ENCODE measurements around the gene MACROD2. TPM values are rescaled to one million over a fixed set of nuclear protein-coding genes. Genes with fewer than 3 reads are reported as not detected.

MACROD2 gene
- total and polyA plus RNA-seq, 2 experiments from 2014 or later = 2.8 to 4.3 TPM

GRCh38 chr20:14937846-14938245, 942.5 kb downstream of the MACROD2 start (continued):
- no peak for TF ChIP-seq ZNF462 (CRISPR knock-in tag; IDR thresholded peaks at IDR 0.05)
- no peak for TF ChIP-seq STAT1 (IDR thresholded peaks at IDR 0.05; ENCODE audit: unreplicated experiment)
- TF ChIP-seq REST (IDR thresholded peaks at IDR 0.05; ENCODE audit: unreplicated experiment) = no peak
- no peak for TF ChIP-seq EZH2phosphoT487 (IDR thresholded peaks at IDR 0.05; ENCODE audit: unreplicated experiment)

GRCh38 chr20:14947536-14947935, 952.2 kb downstream of the MACROD2 start:
- Histone ChIP-seq H3K4me1 (ENCODE audit: insufficient read depth) (peaks cover 35% of the 10 kb centered on the region), H3K27ac (ENCODE audit: low read depth) (no peak overlapping the region), H4K20me1 (replicated peaks; ENCODE audit: insufficient read depth) (no peaks in the 10 kb centered on the region), H3K79me2 (replicated peaks; ENCODE audit: insufficient read depth) (no peaks in the 10 kb centered on the region), H3K4me2 (peak overlapping the region; percentile 30; the same call in 1 of the 2 replicates), H3F3A (replicated peaks; ENCODE audit: low read depth) (no peaks in the 10 kb centered on the region), H3K27me3 (ENCODE audit: insufficient read depth) (no peaks in the 10 kb centered on the region), H3K4me3 (no peak overlapping the region), H2AFZ (no peak overlapping the region), H3K9me2 (ENCODE audit: insufficient read depth) (peaks cover 16% of the 10 kb centered on the region), H3K36me3 (ENCODE audit: insufficient read depth) (no peaks in the 10 kb centered on the region)
- DNase-seq (ENCODE audit: low spot score) (no peak), ATAC-seq (no peak)
- Mint-ChIP-seq H3K9me3 (no peaks in the 10 kb centered on the region), H3K27ac (no peak overlapping the region), H3K4me3 (no peak overlapping the region), H3K36me3 (ENCODE audit: low read depth) (no peaks in the 10 kb centered on the region), H3K4me1 (peaks cover 54% of the 10 kb centered on the region), H3K27me3 (ENCODE audit: insufficient read depth, low read depth, poor library complexity) (peaks cover 1% of the 10 kb centered on the region)
- TF ChIP-seq ZNF462 (CRISPR knock-in tag; IDR thresholded peaks at IDR 0.05) = no peak

All from GM23338 (cell line).